Right lobe of liver (tissue), 4 donors: ENCODE measurements around the gene ATG9B.

Experiments
- POLR2A ChIP-seq: fragments of 450-650 bp; IDR thresholded peaks from one replicate; pipeline ENCODE4 v1.6.1; 2017; ENCODE audit warnings: antibody characterized with exemption, mild to moderate bottlenecking
- TF ChIP-seq, protein P1 (sequence below), 4 donors: fragments of 200-600 bp in 3 of 4; fragments of 450-650 bp in 1 of 4; IDR thresholded peaks; one replicate each; pipeline versions ENCODE4 v1.5.1 to v1.8.0; 2016 to 2022; ENCODE audit warnings: antibody characterized with exemption in 4 of 4, mild to moderate bottlenecking in 2 of 4
- donor health status: DM: no; HTN: no; CAD: no.
- donor health status: DM: no; HTN: no; CAD: no.
- donor health status: DM: no; HTN: yes; CAD: no.

DNA sequence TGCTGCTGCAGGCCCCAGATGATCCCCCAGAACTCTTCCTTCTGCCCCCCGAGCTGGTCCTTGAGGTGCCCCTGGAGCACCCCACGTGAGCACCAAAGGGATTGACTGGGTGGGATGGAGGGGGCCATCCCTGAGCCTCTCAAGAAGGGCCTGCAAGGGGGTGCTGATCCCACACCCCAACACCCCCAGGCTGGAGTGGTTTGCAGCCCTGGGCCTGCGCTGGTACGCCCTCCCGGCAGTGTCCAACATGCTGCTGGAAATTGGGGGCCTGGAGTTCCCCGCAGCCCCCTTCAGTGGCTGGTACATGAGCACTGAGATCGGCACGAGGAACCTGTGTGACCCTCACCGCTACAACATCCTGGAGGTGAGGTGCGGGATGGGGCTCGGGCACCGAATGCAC is 25.3 kb downstream of the ATG9B start:
- TF ChIP-seq, protein P1, sequence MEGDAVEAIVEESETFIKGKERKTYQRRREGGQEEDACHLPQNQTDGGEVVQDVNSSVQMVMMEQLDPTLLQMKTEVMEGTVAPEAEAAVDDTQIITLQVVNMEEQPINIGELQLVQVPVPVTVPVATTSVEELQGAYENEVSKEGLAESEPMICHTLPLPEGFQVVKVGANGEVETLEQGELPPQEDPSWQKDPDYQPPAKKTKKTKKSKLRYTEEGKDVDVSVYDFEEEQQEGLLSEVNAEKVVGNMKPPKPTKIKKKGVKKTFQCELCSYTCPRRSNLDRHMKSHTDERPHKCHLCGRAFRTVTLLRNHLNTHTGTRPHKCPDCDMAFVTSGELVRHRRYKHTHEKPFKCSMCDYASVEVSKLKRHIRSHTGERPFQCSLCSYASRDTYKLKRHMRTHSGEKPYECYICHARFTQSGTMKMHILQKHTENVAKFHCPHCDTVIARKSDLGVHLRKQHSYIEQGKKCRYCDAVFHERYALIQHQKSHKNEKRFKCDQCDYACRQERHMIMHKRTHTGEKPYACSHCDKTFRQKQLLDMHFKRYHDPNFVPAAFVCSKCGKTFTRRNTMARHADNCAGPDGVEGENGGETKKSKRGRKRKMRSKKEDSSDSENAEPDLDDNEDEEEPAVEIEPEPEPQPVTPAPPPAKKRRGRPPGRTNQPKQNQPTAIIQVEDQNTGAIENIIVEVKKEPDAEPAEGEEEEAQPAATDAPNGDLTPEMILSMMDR (IDR thresholded peaks at IDR 0.05) = no peak
- no peak for TF ChIP-seq POLR2A
